HG03521 (cell line): Measurements from ENCODE around the gene SKA2.
"Not testable (repeated sequence)": the region's sequence is repeated elsewhere in the genome, so short reads cannot be mapped to it uniquely, and the experiment has no call there.

Experiments
- ATAC-seq: cut with Tn5 transposase; IDR thresholded peaks from one replicate; pipeline ENCODE4 v1.9.1; 2021; ENCODE audit warnings: mild to moderate bottlenecking, moderate library complexity; ENCODE audit not compliant: unreplicated experiment

The SKA2 gene

DNA sequence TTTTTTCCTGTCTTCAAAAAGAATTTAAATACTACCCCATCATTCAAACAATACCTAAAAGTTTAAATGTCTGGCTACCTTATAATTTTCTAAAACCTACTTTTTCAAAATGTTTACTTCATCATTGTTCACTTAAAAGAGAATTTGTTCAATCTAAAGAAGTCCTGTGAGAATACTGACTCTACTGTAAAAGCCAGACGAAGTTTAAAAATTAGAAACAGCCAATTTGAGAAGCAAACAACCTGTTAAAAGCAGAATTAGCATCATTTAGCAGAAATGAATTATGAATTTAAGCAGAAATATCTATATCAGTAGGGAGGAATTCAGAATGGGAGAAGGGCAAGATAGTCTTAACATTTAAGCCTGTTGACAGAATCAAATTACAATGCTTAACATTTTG, 2.1 kb downstream of the SKA2 start:
- no peak for ATAC-seq

DNA sequence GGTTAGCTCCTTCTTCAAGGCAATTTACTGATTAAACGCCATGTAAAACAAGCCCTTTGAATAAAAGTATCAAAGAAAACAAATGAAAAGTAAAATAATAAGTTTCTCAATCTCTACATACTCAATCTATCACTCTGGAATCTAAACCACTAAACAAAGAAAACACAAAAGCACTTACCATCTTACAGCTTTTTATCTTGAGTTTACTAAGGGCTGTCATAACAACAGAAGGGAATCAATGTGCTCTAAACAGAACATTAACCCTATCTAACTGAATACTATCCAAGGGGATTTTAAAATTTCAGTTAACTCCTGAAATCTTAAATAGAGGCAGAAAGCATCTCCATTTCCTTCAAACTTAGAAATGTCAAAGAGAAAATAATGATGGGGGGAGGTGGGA, 3.4 kb downstream of the SKA2 start:
- no peak for ATAC-seq

DNA sequence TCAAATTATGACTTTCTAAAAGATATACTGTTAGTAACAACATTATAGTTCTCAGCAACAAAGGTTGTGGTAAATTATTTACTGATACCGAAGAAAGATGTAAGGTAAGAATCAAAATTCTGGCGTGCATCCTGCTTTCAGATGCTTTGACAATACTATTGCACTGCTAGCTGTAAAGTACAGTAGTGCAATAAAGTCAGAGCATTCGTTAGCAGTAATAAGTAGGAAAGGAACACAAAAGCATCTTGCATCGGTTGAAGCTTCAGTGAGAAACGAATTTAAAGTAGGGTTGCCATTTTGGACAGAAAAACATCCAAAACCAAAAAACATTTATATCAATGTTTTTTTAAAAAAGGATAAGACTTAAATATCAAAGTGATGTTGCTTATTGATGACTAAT, 4.0 kb downstream of the SKA2 start:
- no peak for ATAC-seq

DNA sequence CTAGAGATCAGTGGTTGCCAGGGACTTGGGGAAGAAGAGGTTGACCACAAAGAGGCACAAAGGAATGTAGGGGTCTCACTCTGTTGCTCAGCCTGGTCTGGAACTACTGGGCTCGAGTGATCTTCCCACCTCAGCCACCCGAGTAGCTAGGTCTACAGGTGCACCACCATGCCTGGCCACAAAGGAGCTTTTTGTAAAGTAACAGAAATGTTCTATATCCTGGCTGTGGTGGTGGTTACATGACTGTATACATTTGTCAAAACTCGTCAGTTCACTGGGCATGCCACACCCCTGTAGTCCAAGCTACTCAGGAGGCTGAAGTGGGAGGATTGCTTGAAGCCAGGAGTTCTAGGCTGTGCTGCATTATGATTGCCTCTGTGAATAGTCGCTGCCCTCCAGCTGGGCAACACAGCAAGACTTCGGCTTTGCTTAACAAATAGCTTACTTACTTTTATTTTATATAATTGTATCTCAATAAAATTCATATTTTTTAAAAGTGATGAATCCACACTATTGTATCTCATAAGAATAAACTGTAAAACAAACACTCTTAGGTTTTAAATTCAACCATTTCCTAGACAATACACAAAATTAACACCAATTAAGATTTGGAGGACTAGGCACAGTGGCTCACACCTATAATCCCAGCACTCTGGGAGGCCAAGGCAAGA, 5.0 kb downstream of the SKA2 start:
- no peak for ATAC-seq

DNA sequence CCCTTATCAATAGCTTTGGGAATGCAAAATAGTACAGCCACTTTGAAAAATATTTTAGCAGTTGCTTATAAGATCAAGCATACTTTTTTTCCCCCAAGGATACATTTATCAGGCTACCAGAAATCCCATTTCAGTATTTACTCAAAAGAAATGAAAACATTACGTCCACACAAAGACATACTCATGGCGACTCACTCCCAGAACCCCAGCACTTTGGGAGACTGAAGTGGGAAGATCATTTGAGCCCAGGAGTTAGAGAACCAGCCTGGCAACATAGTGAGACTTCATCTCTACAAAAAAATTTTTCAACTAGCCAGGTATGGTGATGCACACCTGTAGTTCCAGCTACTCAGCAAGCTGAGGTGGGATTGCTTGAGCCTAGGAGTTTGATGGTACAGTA, 5.9 kb downstream of the SKA2 start:
- no peak for ATAC-seq

DNA sequence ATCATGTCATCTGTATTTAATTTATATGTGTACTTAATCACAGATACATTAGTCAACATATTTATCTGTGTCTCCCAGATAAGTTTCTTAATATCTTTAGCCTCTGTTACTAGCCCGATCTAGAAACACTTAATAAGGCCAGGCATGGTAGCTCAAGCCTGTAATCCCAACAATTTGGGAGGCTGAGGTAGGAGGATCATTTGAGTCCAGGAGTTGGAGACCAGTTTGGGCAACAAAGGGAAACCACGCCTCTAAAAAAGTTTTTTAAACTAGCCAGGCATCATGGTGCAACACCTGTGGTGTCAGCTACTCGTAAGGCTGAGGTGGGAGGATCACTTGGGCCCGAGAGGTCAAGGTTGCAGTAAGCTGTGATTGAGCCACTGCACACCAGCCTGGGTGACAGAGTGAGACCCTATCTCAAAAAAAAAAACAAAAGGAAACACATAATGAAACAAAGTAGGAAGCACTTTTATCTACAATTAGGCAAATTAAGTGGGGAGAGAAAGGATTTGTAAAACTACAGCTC, 9.4 kb downstream of the SKA2 start:
- no peak for ATAC-seq

DNA sequence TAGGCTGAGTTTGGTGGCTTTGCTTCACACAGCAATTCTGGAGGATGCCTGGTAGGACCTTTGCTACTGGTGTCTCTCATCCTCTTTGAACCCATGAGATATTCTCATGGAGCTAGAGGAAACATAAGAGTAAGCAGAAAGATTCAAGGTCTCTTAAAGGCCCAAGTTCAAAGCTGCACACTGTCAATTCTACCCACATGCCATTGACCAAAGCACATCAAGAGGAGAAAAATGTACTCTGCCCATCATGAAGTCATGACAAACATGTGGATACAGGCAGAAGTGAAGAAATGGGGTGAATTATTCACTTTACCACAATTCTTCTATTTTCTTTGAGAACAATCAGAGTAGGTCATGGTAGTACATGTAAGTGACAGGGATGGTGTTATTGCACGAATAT, 13.1 kb downstream of the SKA2 start:
- ATAC-seq: no peak

DNA sequence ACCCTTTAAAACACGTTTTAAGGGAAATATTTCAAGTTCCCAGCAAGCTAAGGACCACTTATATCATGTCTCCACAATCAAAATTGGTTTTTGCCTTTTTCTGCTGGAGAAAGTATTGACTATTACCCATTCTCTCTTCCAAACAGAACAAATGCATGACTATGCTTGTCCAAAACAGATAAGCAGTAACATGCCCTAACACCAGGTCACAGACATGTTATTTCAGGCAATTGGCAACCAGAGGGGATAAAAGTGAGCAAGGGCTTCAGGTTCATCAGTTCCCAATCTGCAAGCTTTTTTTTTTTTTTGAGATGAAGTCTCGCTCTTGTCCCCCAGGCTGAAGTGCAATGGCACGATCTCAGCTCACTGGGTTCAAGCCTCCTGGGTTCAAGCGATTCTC, 15.0 kb downstream of the SKA2 start:
- no peak for ATAC-seq

DNA sequence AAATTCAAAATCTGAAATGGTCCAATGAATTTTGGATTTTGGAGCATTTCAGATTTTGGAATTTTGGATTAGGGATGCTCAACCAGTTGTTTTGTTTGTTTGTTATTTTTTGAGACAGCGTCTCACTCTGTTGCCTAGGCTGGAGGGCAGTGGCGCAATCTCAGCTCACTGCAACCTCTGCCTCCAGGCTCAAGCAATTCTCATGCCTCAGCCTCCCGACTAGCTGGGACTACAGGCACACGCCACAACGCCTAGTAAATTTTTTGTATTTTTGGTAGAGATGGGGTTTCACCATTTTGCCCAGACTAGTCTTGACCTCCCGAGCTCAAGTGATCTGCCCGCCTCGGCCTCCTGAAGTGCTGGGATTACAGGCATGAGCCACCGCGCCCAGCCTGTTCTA, 16.6 kb downstream of the SKA2 start:
- not testable (repeated sequence) for ATAC-seq

DNA sequence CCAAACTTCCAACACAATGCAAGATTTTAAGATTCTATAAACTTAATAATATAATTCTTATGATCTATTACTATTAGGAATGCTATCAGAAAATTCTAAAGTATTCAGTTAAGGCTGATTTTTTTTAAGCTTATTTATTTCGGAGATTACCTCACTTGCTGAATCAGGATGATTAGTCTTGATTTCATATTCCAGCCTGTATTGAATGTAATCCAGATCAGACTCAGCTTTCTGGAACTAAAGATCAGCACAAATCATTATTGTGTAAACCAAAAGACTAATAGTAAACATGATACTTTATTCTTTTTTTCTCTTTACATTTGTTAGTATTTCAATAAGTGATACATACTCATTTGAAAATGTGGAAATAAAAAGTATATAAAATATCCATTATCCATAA, 23.9 kb downstream of the SKA2 start:
- ATAC-seq: no peak

DNA sequence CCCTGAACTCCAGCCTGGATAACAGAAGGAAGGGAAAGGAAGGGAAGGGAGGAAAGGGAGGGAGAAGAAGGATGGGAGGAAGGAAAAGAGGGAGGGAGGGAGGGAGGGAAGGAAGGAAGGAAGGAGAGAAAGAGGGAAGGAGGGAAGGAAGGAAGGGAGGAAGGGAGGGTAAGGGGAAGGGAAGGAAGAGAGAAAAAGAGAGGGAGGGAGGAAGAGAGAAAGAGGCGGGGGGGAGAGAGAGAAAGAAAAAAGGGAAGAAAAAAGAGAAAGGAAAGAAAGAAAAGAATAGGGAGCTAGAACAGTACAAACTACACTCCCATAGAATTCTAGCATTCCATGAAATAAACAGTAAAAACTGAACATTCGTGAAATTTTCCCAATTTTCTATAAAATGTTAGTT, 25.2 kb downstream of the SKA2 start:
- ATAC-seq: no peak

DNA sequence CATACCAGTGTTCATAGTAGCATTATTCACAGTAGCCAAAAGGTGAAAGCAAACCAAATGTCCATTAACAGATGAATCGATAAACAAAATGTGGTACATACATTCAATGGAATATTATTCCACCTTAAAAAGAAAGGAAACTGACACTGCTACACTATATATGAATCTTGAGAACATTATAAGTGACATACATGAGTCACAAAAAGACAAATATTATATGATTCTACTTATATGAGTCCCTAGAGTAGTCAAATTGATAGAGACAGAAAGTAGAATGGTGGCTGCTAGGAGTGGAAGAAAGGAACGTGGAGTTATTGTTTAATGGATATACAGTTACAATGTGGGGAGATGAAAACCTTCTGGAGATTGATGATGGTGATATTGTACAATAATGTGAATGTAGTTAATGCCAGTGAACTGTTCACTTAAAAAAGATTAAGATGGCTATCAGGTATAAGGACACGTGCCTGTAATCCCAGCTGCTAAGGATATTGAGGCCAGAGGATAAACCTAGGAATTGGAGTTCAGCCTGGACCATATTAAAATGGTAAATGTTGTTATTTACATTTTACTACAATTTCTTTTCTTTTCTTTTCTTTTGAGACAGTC, 28.1 kb downstream of the SKA2 start:
- ATAC-seq: no peak

DNA sequence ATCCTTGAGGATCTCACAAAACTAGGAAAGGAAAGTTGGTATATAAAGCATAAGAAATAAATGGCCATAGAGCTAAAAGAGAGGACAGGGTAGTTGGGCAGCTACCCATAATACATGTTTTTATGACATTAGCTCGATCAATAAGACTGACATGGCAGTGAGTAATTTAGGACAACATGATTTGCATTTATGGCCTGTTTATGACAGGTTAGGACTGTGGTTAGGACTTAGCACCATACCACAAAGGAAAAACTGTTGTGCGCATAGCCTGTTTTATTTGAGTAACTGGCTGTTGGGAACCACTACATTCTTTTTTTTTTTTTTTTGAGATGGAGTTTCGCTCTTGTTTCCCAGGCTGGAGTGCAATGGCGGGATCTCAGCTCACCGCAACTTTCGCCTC, 30.3 kb downstream of the SKA2 start:
- no peak for ATAC-seq

DNA sequence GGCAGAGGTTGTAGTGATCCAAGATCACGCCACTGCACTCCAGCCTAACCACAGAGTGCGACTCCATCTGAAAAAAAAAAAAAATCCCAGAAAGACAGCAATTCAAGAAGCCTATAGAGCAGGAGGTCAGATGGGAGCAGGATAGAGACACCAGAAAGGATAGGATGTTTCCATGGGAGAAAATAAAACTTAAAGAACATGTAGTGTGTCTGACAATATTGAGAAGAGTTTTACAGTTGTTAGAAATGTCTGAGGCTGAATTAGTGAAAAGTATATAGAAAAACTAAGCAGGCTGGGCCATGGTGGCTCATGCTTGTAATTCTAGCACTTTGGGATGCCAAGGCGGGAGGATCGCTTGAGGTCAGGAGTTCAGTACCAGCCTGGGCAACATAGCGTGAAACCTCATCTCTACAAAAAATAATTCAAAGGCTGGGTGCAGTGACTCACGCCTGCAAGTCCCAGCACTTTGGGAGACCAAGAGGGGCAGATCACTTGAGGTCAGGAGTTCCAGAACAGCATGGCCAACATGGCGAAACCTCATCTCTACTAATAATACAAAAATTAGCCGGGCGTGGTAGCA, 33.0 kb downstream of the SKA2 start:
- ATAC-seq: no peak

DNA sequence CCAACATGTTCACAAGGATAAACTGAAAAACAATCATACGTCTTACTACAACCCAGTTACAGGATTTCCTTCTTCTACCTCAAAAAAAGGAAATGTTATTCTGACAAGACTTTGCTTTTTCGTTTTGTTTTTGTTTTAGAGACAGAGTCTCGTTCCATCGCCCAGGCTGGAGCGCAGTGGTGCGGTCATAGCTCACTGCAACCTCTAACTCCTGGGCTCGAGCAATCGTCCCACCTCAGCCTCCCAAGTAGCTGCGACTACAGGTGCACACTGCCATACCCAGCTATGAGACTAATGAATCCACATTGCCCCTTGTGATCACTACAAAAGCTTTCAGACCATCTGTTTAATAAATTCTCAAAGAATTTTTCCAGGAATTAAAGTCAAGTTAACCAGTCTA, 39.5 kb downstream of the SKA2 start:
- no peak for ATAC-seq

DNA sequence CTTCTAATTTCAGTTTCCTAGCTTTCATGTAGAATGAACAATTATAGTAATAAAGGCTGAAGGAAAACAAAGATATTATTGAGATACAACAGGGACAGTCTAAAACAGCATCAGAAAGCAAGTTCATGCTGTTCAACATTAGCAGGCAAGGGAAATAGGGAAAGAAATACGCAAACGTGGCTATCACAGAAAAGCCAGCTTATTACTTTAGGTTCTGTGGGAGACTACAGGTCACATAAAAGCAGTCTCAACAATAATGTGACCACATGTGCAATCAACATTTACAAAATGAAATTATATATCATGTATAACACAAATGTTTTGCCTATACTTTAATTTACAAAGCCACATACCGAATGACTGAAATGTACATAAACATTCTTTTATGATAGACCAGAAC, 43.4 kb downstream of the SKA2 start:
- ATAC-seq: no peak

DNA sequence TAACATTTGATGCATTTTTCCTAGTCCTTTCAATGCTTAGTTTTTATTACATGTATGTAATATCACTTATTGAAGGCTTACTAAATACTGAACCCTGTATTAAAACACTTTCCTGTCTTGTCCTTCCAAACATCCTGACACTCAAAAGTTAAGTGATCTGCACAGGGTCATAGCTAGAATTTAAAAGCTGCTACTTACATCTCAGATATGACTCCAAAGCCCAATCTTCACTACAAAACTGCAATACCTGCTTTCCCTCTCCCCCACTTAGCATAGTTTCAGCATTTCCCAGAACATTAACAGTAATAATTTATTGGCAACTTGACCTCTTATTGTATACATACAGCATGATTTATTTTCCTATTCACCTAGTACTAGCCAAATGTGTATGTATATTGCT, 44.0 kb downstream of the SKA2 start:
- ATAC-seq: no peak

DNA sequence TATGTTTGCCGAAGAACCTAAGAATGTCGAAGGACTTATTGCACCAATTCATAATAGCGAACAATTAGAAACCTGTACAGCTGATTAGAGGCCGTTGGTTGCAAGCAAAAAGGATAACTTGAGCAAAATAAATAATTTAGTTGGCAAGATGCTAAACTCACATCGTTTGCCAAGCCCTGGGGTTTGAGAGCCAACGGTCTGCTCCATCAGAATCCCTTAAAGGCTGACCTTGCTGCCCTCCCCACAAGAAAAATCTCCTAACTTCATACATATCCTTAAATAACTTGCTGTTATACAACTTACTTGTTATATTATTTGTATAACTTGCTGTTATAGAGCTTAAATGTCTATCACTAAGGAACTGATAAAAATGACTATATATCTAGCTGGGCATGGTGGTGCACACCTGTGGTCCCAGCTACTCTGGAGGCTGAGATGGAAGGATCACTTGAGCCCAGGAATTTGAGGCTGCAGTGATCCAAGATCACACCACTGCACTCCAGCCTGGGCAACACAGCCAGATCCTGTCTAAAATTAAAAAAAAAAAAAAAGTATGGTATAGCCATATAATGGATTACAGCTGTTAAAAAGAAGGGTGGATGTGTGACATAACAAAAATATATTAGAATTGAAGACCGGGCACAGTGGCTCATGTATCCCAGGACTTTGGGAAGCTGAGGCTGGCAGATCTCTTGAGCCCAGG, 46.4 kb downstream of the SKA2 start:
- ATAC-seq: no peak

DNA sequence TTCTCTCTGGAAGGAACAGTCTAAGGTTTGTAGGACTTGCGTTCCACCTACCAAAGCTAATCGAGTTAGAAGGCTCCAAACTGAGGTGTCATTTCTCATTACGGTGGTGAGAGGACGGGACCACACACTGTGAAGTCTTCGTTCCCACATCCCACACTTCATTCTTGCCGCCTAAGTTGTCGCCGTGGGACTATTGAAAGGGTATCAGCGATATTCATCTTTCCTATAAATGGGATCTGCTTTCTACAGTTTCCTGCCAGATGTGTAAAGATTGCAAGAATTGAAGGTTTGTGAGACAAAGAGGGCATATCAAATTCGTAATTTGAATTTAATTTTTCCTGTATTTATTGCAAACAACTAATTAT, 47.7 kb downstream of the SKA2 start:
- ATAC-seq: no peak

DNA sequence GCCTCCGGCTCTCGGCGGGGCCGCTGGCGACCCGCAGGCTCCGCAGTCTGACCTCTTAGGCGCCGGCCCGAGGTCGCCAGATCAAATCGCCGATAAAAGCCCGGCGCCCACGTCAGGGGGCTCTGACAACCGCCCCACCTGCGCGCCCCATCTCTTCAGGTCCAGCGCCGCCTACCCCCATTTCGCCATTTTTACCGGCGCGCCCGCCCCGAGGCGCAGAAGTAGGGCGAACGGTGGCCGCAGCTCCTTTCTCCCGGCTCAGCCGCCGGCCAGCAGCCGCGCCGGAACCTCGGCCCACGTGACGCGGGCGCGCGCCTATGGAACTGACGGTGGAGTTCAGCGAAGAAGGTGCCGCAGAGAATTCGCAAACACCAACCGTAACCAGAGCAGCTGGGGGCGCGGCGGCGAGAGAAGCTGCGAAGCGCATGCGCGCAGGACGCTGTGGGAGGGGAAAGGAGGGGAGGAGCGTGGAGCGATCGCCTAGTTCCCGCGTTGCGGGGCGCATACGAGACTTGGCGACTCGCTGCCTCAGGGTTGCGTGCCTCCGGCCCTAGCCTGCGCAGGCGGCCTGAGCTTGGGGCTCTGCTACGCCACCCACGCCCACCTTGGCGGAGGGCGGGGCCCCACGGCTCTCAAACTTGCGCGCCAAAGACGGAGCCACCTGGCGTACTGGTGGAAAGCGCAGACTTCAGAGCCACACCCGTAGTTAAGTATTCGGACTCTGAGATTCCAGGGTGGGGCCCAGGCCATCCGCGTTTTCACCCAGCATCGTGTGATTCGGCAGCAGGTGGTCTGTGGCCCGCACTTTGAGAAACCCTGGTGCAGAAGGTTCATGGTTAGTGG, 48.3 kb downstream of the SKA2 start, which contains the start of gene TRIM37:
Gene TRIM37, minus strand, starts transcription at position 418 of the 843 bp plus-strand sequence. CDS start 419 bp downstream, outside the sequence.
- peak; percentile 94 for ATAC-seq
